Coronary artery (tissue), 2 donors: ENCODE measurements around the gene AGXT2.
"Not testable (repeated sequence)": the region's sequence is repeated elsewhere in the genome, so short reads cannot be mapped to it uniquely, and the experiment has no call there.

Experiments
- DNase-seq: peaks from one replicate; pipeline ENCODE4 v3.0.0-alpha.2; 2017; ENCODE audit warnings: low spot score
- H3K27ac ChIP-seq, 2 donors: fragments of 200-600 bp; sonication (generic); one replicate each; pipeline ENCODE4 v1.5.1; 2016 to 2019
- H3K4me3 ChIP-seq: fragments of 200-600 bp; sonication (generic); 2 replicates; pipeline ENCODE4 v1.5.1; 2016; ENCODE audit warnings: mild to moderate bottlenecking, moderate library complexity
- TF ChIP-seq, protein P1 (sequence below): fragments of 200-600 bp; sonication (generic); IDR thresholded peaks from one replicate; pipeline ENCODE4 v1.5.1; 2019; ENCODE audit warnings: antibody characterized with exemption

Gene AGXT2

DNA sequence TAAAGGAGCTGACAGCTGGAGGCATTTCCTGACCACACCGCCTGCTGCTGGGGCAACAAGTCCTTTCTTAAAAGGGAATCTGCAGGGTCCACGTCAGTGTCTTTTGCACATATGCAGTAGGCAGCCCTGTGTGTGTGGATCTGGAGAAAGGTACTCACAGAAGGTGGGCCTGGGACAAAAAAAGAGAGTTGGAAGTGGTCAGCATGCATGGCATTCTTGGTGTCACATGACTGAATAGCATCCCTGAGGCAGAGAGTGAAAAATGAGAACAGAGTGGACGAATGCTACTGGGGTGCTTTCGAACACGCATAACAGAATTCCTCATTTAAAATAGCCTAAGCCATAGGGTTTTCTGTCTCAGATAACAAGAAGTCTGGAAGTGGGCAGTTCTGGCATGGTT lies 71.4 kb downstream of the AGXT2 start:
- TF ChIP-seq, protein P1, sequence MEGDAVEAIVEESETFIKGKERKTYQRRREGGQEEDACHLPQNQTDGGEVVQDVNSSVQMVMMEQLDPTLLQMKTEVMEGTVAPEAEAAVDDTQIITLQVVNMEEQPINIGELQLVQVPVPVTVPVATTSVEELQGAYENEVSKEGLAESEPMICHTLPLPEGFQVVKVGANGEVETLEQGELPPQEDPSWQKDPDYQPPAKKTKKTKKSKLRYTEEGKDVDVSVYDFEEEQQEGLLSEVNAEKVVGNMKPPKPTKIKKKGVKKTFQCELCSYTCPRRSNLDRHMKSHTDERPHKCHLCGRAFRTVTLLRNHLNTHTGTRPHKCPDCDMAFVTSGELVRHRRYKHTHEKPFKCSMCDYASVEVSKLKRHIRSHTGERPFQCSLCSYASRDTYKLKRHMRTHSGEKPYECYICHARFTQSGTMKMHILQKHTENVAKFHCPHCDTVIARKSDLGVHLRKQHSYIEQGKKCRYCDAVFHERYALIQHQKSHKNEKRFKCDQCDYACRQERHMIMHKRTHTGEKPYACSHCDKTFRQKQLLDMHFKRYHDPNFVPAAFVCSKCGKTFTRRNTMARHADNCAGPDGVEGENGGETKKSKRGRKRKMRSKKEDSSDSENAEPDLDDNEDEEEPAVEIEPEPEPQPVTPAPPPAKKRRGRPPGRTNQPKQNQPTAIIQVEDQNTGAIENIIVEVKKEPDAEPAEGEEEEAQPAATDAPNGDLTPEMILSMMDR: no peak
- no peak overlapping the region for H3K27ac ChIP-seq
- no peak for DNase-seq
- no peak overlapping the region for H3K4me3 ChIP-seq

DNA sequence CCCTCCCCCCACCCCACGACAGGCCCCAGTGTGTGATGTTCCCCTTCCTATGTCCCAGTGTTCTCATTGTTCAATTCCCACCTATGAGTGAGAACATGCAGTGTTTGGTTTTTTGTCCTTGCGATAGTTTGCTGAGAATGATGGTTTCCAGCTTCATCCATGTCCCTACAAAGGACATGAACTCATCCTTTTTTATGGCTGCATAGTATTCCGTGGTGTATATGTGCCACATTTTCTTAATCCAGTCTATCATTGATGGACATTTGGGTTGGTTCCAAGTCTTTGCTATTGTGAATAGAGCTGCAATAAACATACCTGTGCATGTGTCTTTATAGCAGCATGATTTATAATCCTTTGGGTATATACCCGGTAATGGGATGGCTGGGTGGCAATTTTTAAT lies 76.1 kb downstream of the AGXT2 start:
- not testable (repeated sequence) for DNase-seq

DNA sequence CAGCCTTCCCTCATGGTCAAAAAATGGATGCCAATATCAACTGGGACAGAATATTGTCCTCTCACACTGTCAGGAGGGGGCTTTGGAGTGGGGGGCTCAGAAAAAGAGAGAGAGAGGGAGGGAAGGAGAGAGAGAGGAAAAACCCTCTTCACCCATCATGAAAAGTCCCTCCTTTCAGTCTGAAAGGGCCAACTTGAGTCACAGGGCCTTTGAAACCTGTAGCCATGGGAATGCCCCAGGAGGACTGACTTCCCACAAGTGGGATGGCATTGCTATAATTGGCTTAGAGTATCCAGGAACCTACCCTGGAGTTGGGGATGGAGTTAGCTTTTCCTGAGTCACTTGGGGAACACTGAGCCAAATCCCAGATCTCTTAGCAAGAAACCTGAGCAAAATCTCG lies 77.2 kb downstream of the AGXT2 start:
- TF ChIP-seq, protein P1: no peak
- H3K4me3 ChIP-seq: no peak overlapping the region
- H3K27ac ChIP-seq: no peak overlapping the region
- DNase-seq: no peak

More for the DNA sequence above, 76.1 kb downstream of the AGXT2 start:
- not testable (repeated sequence) for H3K4me3 ChIP-seq, H3K27ac ChIP-seq

DNA sequence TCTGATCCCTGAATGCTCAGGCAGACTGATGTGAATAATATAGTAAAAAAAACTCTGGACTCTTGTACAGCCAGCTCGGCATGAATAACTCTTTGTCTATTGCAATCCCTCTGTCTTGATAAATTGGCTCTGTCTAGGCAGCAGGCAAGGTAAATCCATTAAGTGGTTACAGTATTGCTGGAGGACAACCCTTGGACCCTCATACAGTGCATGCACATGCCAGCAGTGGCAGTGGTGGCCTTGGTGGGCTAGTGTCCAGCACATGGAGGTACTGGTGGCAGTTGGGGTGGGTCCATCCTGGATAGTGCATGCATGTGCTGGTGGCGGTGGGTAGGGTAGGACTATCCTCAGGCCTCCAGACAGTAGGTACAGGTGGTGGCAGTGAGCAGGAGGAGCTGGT lies 79.5 kb downstream of the AGXT2 start:
- TF ChIP-seq, protein P1: no peak
- Histone ChIP-seq H3K4me3 (no peak overlapping the region), H3K27ac (no peak overlapping the region)
- no peak for DNase-seq

DNA sequence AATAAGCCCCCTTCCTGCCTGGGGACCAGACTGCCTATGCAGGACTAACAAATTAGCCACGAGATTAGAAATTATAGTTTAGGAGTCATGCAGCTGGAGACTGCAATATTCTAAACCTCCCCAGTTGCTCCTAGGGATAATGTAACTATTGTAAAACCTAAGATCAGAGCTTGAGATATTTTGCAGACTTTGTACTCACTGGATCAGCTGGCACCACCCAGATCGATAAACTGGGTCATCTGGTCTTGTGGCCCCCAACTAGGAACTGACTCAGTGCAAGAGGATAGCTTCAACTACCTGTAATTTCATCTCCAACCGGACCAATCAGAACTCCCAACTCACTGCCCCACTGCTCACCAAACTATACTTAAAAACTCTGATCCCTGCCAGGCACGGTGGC lies 80.2 kb downstream of the AGXT2 start:
- H3K27ac ChIP-seq: no peak overlapping the region
- DNase-seq: no peak
- TF ChIP-seq, protein P1: no peak
- no peak overlapping the region for H3K4me3 ChIP-seq

DNA sequence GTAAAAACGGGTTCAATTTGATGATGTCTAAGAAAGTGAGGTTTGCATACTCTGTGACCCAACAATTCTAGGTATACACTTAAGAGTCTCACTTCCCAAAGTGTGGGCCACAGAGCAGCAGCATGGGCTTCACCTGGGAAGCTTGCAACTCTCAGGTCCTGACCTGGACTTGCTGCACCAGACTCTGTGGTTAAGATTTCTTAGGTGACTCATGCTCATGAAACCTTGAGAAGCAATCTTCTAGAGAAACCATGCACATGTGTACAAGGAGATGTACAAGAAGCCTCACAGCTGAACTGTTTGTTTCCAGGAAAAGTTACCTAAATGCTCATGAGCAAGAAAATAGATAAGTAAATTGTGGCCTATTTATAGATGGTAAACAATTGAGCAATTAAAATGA lies 88.4 kb downstream of the AGXT2 start:
- no peak overlapping the region for H3K27ac ChIP-seq
- TF ChIP-seq, protein P1: no peak
- no peak for DNase-seq
- H3K4me3 ChIP-seq: no peak overlapping the region

DNA sequence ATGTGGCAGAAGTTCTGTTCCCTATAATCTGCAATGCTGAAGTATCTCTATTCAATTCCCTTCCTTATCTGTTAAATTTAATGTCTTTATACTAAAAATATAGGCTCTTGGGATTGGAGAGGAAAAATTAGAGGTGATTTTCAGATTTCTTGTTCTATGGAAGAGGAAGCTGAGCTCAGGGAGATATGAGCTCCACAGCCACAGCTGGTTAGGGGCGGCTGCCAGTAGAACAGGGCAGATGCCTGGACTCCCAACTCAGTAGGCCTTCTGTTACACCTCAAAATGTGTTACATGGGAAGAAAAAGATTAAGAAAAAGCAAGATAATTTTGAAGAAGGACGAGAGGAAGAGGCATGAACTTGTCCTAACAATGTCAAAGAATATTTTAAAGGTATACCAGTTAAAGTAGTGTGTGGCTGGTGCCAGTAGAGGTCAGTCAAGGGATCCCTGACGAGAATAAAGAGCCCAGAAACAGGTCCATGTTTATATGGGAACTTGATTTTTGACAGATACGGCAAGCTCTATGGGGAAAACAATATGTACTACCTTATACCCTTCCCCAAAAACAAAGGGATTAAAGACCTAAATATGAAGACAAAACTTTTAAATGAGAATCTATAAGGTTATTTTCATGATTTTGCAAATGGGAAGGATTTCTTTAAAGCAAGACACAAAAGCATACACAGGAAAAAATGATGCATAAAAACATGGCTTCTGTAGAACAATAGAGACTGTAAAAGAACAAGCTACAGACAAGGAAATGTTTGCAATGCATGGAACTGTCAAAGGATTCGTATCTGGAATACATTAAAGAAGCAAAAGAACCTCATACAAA lies 89.7 kb downstream of the AGXT2 start:
- Histone ChIP-seq H3K27ac (no peak overlapping the region), H3K4me3 (no peak overlapping the region)
- no peak for DNase-seq
- TF ChIP-seq, protein P1: no peak
